K562 (cell line): ENCODE data around the gene MYO1B. TPM values are rescaled to one million over a fixed set of nuclear protein-coding genes. Genes with fewer than 3 reads are reported as not detected.

Experiments used
- ATAC-seq: fragments of 200-7000 bp; cut with Tn5 transposase; 3 replicates; pipeline ENCODE4 v1.9.1; 2020; ENCODE audit warnings: moderate library complexity
- BruUV-seq: library from RNA; stranded (reverse); fragments of 400-500 nt; replicated peaks from 2 replicates; lab custom pipeline; 2021; lab: Mats Ljungman, UMichigan
- CTCF ChIA-PET: fragments of 300-600 bp; formaldehyde crosslinking; extraction: SDS; loops from one replicate; lab custom pipeline; 2021; ENCODE audit warnings: low intra/inter-chr PET ratio; lab: Yijun Ruan, JAX
- POLR2A ChIA-PET: fragments of 300-600, 350-650 bp; sonication (Branson Sonifier 250); formaldehyde crosslinking; extraction: SDS; loops from one replicate; lab custom pipeline; 2021; ENCODE audit warnings: antibody characterized with exemption, inconsistent platforms; lab: Yijun Ruan, JAX
- DNase-seq, 4 experiments: peaks; one replicate each; pipeline versions ENCODE4 v3.0.0 to v3.0.0-alpha.2; 2011 to 2018; ENCODE audit warnings: low spot score in 3 of 4, mixed read lengths in 3 of 4; ENCODE audit errors: extremely low read depth in 1 of 4
- FAIRE-seq: peaks from 2 replicates; lab custom pipeline; 2011; peaks lifted over from hg19 to GRCh38; lab: Jason Lieb, UNC
- H2AFZ ChIP-seq: 2 replicates; pipeline ENCODE4 v1.6.0; 2011; ENCODE audit warnings: low read depth, low read length, control low read depth, inconsistent platforms
- H3K27ac ChIP-seq: fragments of 200-600 bp; 3 replicates; pipeline ENCODE4 v1.8.0; 2011; ENCODE audit warnings: low read depth, mild to moderate bottlenecking, control low read depth, inconsistent platforms, low read length, moderate library complexity, mixed read lengths; ENCODE audit errors: extremely low read depth
- H3K27me3 ChIP-seq, 2 experiments: fragments of 300-600 bp in 1 of 2; 2 replicates in 1 of 2; 3 replicates in 1 of 2; pipeline versions ENCODE4 v1.6.0 to v1.8.0; 2011; ENCODE audit warnings: inconsistent platforms in 2 of 2, low read length in 2 of 2, mild to moderate bottlenecking in 1 of 2, mixed read lengths in 1 of 2, moderate library complexity in 1 of 2; ENCODE audit not compliant: control insufficient read depth in 2 of 2, insufficient read depth in 2 of 2
- H3K36me3 ChIP-seq: fragments of 300-600 bp; 3 replicates; pipeline ENCODE4 v1.8.0; 2011; ENCODE audit warnings: mild to moderate bottlenecking, low read length, inconsistent platforms; ENCODE audit not compliant: control insufficient read depth, insufficient read depth
- H3K4me1 ChIP-seq, 2 experiments: fragments of 200-600 bp in 1 of 2; replicated peaks in 1 of 2; 2 replicates in 1 of 2; 3 replicates in 1 of 2; pipeline versions ENCODE4 v1.5.1 to v1.8.0; 2011; ENCODE audit warnings: inconsistent platforms in 2 of 2, low read length in 2 of 2, mild to moderate bottlenecking in 1 of 2, mixed read lengths in 1 of 2, moderate library complexity in 1 of 2; ENCODE audit not compliant: control insufficient read depth in 2 of 2, insufficient read depth in 2 of 2
- H3K4me2 ChIP-seq: 2 replicates; pipeline ENCODE4 v1.6.1; 2011; ENCODE audit warnings: low read length, control low read depth, inconsistent platforms, mixed read lengths; ENCODE audit not compliant: insufficient read depth
- H3K4me3 ChIP-seq: fragments of 200-600 bp; sonication (generic), shearing (Covaris generic); 2 replicates; pipeline ENCODE4 v1.5.1; 2016; ENCODE audit warnings: control low read depth, inconsistent platforms
- H3K79me2 ChIP-seq: fragments of 200-600 bp; 3 replicates; pipeline ENCODE4 v1.8.0; 2011; ENCODE audit warnings: low read length, inconsistent platforms; ENCODE audit not compliant: control insufficient read depth, insufficient read depth
- H3K9ac ChIP-seq, 2 experiments: 2 replicates each; pipeline versions ENCODE4 v1.6.0 to v1.6.1; 2011; ENCODE audit warnings: low read depth in 2 of 2, low read length in 2 of 2, control low read depth in 1 of 2, inconsistent platforms in 1 of 2, mild to moderate bottlenecking in 1 of 2, mixed read lengths in 1 of 2; ENCODE audit not compliant: insufficient read depth in 1 of 2
- H3K9me1 ChIP-seq: one replicate; pipeline ENCODE4 v1.6.0; 2011; ENCODE audit warnings: inconsistent platforms, mild to moderate bottlenecking, low read length, moderate library complexity; ENCODE audit not compliant: control insufficient read depth, insufficient read depth
- H3K9me3 ChIP-seq: replicated peaks from 2 replicates; pipeline ENCODE4 v1.5.1; 2011; ENCODE audit warnings: low read depth, low read length, inconsistent platforms; ENCODE audit not compliant: control insufficient read depth, insufficient read depth
- H4K20me1 ChIP-seq: replicated peaks from 2 replicates; pipeline ENCODE4 v1.6.1; 2011; ENCODE audit warnings: low read length, inconsistent platforms, mixed read lengths; ENCODE audit not compliant: control insufficient read depth, insufficient read depth
- COPS2 ChIP-seq: fragments of 450-650 bp; conservative IDR thresholded peaks from 2 replicates; pipeline ENCODE4 v1.6.1; 2016; ENCODE audit warnings: mild to moderate bottlenecking, moderate library complexity
- HDAC6 ChIP-seq: IDR thresholded peaks from 2 replicates; pipeline ENCODE4 v1.6.1; 2012; ENCODE audit warnings: low read depth, mild to moderate bottlenecking, control low read depth, inconsistent platforms, low read length, moderate library complexity
- PHF8 ChIP-seq: fragments of 200-600 bp; sonication (generic); IDR thresholded peaks from 2 replicates; pipeline ENCODE4 v1.6.1; 2012; ENCODE audit warnings: mixed run types, mild to moderate bottlenecking, inconsistent platforms, low read length, moderate library complexity, borderline replicate concordance
- PTRF ChIP-seq: fragments of 450-650 bp; IDR thresholded peaks from 2 replicates; pipeline ENCODE4 v1.6.1; 2016; ENCODE audit warnings: mild to moderate bottlenecking, missing genetic modification characterization, missing compliant biosample characterization
- RBM25 ChIP-seq: fragments of 200-400 bp; formaldehyde crosslinking; IDR thresholded peaks from 2 replicates; pipeline ENCODE4 v1.6.1; 2018; ENCODE audit warnings: low read length, low read depth, moderate library complexity; ENCODE audit not compliant: severe bottlenecking
- YBX1 ChIP-seq: fragments of 450-650 bp; IDR thresholded peaks from 2 replicates; pipeline ENCODE4 v1.7.1; 2016; ENCODE audit warnings: mild to moderate bottlenecking
- ZNF253 ChIP-seq: fragments of 250-450 bp; sonication (Bioruptor Pico); conservative IDR thresholded peaks from 2 replicates; pipeline ENCODE4 v1.6.1; 2021; ENCODE audit warnings: mild to moderate bottlenecking
- ZNF586 ChIP-seq: fragments of 450-650 bp; formaldehyde crosslinking; conservative IDR thresholded peaks from 2 replicates; pipeline ENCODE4 v1.4.0; 2020; ENCODE audit warnings: mild to moderate bottlenecking, moderate library complexity
- ZNF764 ChIP-seq: fragments of 250-450 bp; sonication (Bioruptor Pico); IDR thresholded peaks from 2 replicates; pipeline ENCODE4 v1.4.0; 2020; ENCODE audit warnings: low read depth, mild to moderate bottlenecking, moderate library complexity
- WGBS: fragments of 100-300 bp; shearing (Covaris generic); methylation state at CpG from one replicate; pipeline ENCODE4 v1.1.6; 2016; ENCODE audit warnings: low coverage, mixed read lengths; ENCODE audit not compliant: insufficient coverage; ENCODE audit errors: missing lambda C conversion rate; 5-methylcytosine and 5-hydroxymethylcytosine counted together
- in situ Hi-C: fragments of 300-500 bp; cut with MboI; formaldehyde crosslinking; loops from 4 replicates; pipeline ENCODE4 v1.15.0; 2018; ENCODE audit warnings: inconsistent platforms, mixed read lengths
- intact Hi-C: fragments of 100-400 bp; cut with micrococcal nuclease; formaldehyde crosslinking; loops from 2 replicates; pipeline ENCODE4 v1.14.2; 2022
- polyA plus RNA-seq, 8 experiments: library from polyadenylated mRNA; depleted of rRNA in 4 of 8; stranded (reverse) in 5 of 8; unstranded in 3 of 8; fragments of >200 nt; fragmentation: Nextera tagmentation in 2 of 8; fragmentation: Illumina TruSeq in 1 of 8; extraction: Ambion mirVana in 2 of 8; extraction: Trizol in 1 of 8; gene quantifications; 2 replicates each; pipeline versions ENCODE4 v1.2.1 to v1.2.3, GENCODE V29; 2011 to 2014; ENCODE audit warnings: inconsistent platforms in 1 of 8, missing spikeins in 1 of 8
- total RNA-seq, 7 experiments: library from RNA; depleted of rRNA in 6 of 7; stranded (reverse); fragments of >200 nt in 6 of 7; fragmentation: Illumina TruSeq in 2 of 7; extraction: Trizol in 2 of 7; gene quantifications; 2 replicates each; pipeline versions ENCODE4 v1.2.1 to v1.2.3, GENCODE V29; 2011 to 2021; ENCODE audit warnings: low replicate concordance in 1 of 7
- TF ChIP-seq, protein P1 (sequence below), 2 experiments: fragments of 450-650 bp; IDR thresholded peaks; 2 replicates each; pipeline ENCODE4 v1.6.1; 2016

The MYO1B gene
- total and polyA plus RNA-seq, 9 of the 15 experiments (the other 6 are each of a cell fraction or from before 2014, with no cell fraction given): 0.04 to 0.33 (median 0.20) TPM; not detected in 5

DNA sequence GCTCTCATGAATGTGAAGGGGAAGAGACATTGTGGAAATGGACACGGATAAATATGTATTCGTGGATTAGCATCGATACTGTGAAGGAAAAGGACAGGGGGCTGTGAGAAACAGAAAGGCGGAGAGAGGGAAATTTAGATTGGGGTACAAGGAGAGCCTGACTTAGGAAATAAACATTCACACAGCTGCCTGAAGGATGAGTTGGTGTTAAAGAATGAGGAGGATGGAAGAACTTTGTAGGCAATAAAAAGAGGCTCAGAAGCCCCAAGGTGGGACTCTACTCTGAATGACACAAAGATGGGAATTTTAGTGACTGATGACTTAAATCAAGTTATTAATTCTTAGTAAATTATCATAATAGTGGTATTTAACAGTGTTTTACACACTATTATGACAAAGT lies 10.1 kb downstream of the MYO1B start:
- CTCF ChIA-PET: no interaction called here
- Histone ChIP-seq H3K27me3 (no peaks in the 10 kb centered on the region), H2AFZ (no peak overlapping the region), H4K20me1 (no peaks in the 10 kb centered on the region), H3K27ac (no peak overlapping the region), H3K4me1 (no peaks in the 10 kb centered on the region), H3K4me3 (no peak overlapping the region), H3K79me2 (no peaks in the 10 kb centered on the region)
- FAIRE-seq: no peak
- TF ChIP-seq PTRF (tag) (no peak), ZNF764 (no peak), YBX1 (no peak), HDAC6 (no peak), ZNF586 (CRISPR knock-in tag) (no peak), RBM25 (no peak), PHF8 (no peak), ZNF253 (CRISPR knock-in tag) (no peak), COPS2 (no peak)
- TF ChIP-seq, protein P1, sequence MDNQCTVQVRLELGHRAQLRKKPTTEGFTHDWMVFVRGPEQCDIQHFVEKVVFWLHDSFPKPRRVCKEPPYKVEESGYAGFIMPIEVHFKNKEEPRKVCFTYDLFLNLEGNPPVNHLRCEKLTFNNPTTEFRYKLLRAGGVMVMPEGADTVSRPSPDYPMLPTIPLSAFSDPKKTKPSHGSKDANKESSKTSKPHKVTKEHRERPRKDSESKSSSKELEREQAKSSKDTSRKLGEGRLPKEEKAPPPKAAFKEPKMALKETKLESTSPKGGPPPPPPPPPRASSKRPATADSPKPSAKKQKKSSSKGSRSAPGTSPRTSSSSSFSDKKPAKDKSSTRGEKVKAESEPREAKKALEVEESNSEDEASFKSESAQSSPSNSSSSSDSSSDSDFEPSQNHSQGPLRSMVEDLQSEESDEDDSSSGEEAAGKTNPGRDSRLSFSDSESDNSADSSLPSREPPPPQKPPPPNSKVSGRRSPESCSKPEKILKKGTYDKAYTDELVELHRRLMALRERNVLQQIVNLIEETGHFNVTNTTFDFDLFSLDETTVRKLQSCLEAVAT (IDR thresholded peaks at IDR 0.05): no peak
- TF ChIP-seq, all 486 proteins: peak for 0
- in situ Hi-C loops (no loop called here), intact Hi-C loops (no loop called here)
- Histone ChIP-seq H3K9me3 (no peaks in the 10 kb centered on the region), H3K9ac (no peak overlapping the region), H3K9me1 (no peaks in the 10 kb centered on the region), H3K4me2 (no peak overlapping the region), H3K36me3 (no peaks in the 10 kb centered on the region)
- POLR2A ChIA-PET: no interaction called here
- no peak for DNase-seq
- no peak for ATAC-seq
- WGBS: 0% methylated on average over 4 of the region's 4 CpGs
- BruUV-seq: no TSS peak
